ENCODE measurements around the gene TGM2.

DNA sequence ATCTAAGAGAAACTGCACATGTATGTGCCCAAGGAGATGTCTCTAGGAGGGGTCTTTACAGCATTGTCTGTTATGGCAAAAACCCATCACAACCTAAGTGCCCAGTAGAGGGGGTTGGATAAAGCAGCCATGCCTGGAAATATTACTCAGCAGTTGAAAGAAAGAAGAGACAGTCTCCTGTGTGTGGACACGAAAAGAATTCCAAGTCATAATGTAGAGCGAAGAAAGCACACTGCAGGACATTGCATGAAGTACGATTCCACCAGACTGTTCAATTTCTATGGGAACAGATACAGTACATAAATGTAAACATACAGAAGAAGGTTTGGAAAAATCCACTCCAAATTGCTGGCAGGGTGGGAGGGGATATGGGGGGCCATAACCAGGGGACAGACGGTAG lies 7.3 kb upstream of the TGM2 start:
- TF ChIP-seq GATA2 (IDR thresholded peaks at IDR 0.05; ENCODE audit: low read depth, low read length) (no peak), GATA3 (IDR thresholded peaks at IDR 0.05; ENCODE audit: low read depth, low read length) (no peak)
